HepG2 (cell line): Measurements from ENCODE around the gene SAMD4B. TPM values are rescaled to one million over a fixed set of nuclear protein-coding genes. Genes with fewer than 3 reads are reported as not detected.

Experiments
- DR1 ChIP-seq: sonication (generic); formaldehyde crosslinking; IDR thresholded peaks from 2 replicates; pipeline ENCODE4 v1.8.0; 2021; ENCODE audit warnings: mild to moderate bottlenecking, missing genetic modification reagents, inconsistent platforms
- JUND ChIP-seq: sonication (generic); formaldehyde crosslinking; IDR thresholded peaks from 2 replicates; pipeline ENCODE4 v1.8.0; 2022; ENCODE audit warnings: mild to moderate bottlenecking, missing genetic modification reagents
- MYPOP ChIP-seq: sonication (generic); formaldehyde crosslinking; IDR thresholded peaks from 2 replicates; pipeline ENCODE4 v1.8.1; 2023; ENCODE audit warnings: mild to moderate bottlenecking, moderate library complexity, missing genetic modification reagents
- NKX3-1 ChIP-seq: sonication (generic); formaldehyde crosslinking; IDR thresholded peaks from 2 replicates; pipeline ENCODE4 v1.5.0; 2020; ENCODE audit warnings: missing genetic modification reagents
- PRMT3 ChIP-seq: sonication (generic); formaldehyde crosslinking; IDR thresholded peaks from 2 replicates; pipeline ENCODE4 v1.8.1; 2022; ENCODE audit warnings: low read depth, mild to moderate bottlenecking, moderate library complexity, missing genetic modification reagents, borderline replicate concordance
- THRA ChIP-seq: sonication (generic); formaldehyde crosslinking; IDR thresholded peaks from 2 replicates; pipeline ENCODE4 v1.4.0; 2020; ENCODE audit warnings: missing genetic modification reagents, borderline replicate concordance
- ZNF772 ChIP-seq: sonication (generic); formaldehyde crosslinking; IDR thresholded peaks from 2 replicates; pipeline ENCODE4 v1.5.0; 2020; ENCODE audit warnings: mild to moderate bottlenecking, missing genetic modification reagents
- ZNF777 ChIP-seq: sonication (generic); formaldehyde crosslinking; IDR thresholded peaks from 2 replicates; pipeline ENCODE4 v1.4.0; 2020; ENCODE audit warnings: missing genetic modification reagents
- polyA plus RNA-seq, 8 experiments: library from polyadenylated mRNA; depleted of rRNA in 3 of 8; stranded (reverse) in 7 of 8; unstranded in 1 of 8; fragments of >200 nt; fragmentation: Illumina TruSeq in 4 of 8; extraction: Trizol in 4 of 8; gene quantifications; 2 replicates each; pipeline versions ENCODE4 v1.2.1 to v1.2.3, GENCODE V29; 2011 to 2016; ENCODE audit warnings: low read depth in 4 of 8, missing spikeins in 1 of 8, mixed read lengths in 1 of 8; ENCODE audit not compliant: insufficient read depth in 1 of 8
- total RNA-seq, 5 experiments: library from RNA; depleted of rRNA; stranded (reverse); fragments of >200 nt; fragmentation: Illumina TruSeq; extraction: Trizol; gene quantifications; 2 replicates each; pipeline ENCODE4 v1.2.3, GENCODE V29; 2016; ENCODE audit warnings: low read depth in 1 of 5
- TF ChIP-seq, protein P1 (sequence below): IDR thresholded peaks from 2 replicates; pipeline ENCODE4 v1.6.1; 2012; ENCODE audit warnings: low read length, improper control_type of control experiment
- TF ChIP-seq, protein P2 (sequence below): sonication (generic); formaldehyde crosslinking; IDR thresholded peaks from 2 replicates; pipeline ENCODE4 v1.5.0; 2020; ENCODE audit warnings: missing genetic modification reagents
- TF ChIP-seq, protein P3 (sequence below): sonication (generic); formaldehyde crosslinking; IDR thresholded peaks from 2 replicates; pipeline ENCODE4 v1.4.0; 2020; ENCODE audit warnings: low read depth, missing genetic modification reagents
- TF ChIP-seq, protein P4 (sequence below): sonication (generic); formaldehyde crosslinking; IDR thresholded peaks from 2 replicates; pipeline ENCODE4 v1.4.0; 2020; ENCODE audit warnings: mild to moderate bottlenecking, missing genetic modification reagents

The SAMD4B gene
- total and polyA plus RNA-seq, 2 of the 13 experiments (the other 11 are each of a cell fraction or from before 2014, with no cell fraction given) = 26.0 to 31.8 TPM

- TF ChIP-seq, protein P1, sequence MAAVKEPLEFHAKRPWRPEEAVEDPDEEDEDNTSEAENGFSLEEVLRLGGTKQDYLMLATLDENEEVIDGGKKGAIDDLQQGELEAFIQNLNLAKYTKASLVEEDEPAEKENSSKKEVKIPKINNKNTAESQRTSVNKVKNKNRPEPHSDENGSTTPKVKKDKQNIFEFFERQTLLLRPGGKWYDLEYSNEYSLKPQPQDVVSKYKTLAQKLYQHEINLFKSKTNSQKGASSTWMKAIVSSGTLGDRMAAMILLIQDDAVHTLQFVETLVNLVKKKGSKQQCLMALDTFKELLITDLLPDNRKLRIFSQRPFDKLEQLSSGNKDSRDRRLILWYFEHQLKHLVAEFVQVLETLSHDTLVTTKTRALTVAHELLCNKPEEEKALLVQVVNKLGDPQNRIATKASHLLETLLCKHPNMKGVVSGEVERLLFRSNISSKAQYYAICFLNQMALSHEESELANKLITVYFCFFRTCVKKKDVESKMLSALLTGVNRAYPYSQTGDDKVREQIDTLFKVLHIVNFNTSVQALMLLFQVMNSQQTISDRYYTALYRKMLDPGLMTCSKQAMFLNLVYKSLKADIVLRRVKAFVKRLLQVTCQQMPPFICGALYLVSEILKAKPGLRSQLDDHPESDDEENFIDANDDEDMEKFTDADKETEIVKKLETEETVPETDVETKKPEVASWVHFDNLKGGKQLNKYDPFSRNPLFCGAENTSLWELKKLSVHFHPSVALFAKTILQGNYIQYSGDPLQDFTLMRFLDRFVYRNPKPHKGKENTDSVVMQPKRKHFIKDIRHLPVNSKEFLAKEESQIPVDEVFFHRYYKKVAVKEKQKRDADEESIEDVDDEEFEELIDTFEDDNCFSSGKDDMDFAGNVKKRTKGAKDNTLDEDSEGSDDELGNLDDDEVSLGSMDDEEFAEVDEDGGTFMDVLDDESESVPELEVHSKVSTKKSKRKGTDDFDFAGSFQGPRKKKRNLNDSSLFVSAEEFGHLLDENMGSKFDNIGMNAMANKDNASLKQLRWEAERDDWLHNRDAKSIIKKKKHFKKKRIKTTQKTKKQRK = no peak
- TF ChIP-seq THRA (CRISPR knock-in tag) = 0 out of 2 replicates have a peak, but pooled peaks have one; percentile 29
- TF ChIP-seq MYPOP (CRISPR knock-in tag) = no peak
- TF ChIP-seq ZNF772 (CRISPR knock-in tag) = no peak
- TF ChIP-seq, protein P2, sequence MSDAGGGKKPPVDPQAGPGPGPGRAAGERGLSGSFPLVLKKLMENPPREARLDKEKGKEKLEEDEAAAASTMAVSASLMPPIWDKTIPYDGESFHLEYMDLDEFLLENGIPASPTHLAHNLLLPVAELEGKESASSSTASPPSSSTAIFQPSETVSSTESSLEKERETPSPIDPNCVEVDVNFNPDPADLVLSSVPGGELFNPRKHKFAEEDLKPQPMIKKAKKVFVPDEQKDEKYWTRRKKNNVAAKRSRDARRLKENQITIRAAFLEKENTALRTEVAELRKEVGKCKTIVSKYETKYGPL (CRISPR knock-in tag) = no peak
- TF ChIP-seq PRMT3 (CRISPR knock-in tag) = 0 out of 2 replicates have a peak, but pooled peaks have one; percentile 52
- TF ChIP-seq JUND (CRISPR knock-in tag) = no peak
- TF ChIP-seq NKX3-1 (CRISPR knock-in tag) = no peak
- no peak for TF ChIP-seq DR1 (CRISPR knock-in tag)
- TF ChIP-seq ZNF777 (CRISPR knock-in tag) = peak; percentile 43; the same call in 1 of the 2 replicates
- TF ChIP-seq, protein P3, sequence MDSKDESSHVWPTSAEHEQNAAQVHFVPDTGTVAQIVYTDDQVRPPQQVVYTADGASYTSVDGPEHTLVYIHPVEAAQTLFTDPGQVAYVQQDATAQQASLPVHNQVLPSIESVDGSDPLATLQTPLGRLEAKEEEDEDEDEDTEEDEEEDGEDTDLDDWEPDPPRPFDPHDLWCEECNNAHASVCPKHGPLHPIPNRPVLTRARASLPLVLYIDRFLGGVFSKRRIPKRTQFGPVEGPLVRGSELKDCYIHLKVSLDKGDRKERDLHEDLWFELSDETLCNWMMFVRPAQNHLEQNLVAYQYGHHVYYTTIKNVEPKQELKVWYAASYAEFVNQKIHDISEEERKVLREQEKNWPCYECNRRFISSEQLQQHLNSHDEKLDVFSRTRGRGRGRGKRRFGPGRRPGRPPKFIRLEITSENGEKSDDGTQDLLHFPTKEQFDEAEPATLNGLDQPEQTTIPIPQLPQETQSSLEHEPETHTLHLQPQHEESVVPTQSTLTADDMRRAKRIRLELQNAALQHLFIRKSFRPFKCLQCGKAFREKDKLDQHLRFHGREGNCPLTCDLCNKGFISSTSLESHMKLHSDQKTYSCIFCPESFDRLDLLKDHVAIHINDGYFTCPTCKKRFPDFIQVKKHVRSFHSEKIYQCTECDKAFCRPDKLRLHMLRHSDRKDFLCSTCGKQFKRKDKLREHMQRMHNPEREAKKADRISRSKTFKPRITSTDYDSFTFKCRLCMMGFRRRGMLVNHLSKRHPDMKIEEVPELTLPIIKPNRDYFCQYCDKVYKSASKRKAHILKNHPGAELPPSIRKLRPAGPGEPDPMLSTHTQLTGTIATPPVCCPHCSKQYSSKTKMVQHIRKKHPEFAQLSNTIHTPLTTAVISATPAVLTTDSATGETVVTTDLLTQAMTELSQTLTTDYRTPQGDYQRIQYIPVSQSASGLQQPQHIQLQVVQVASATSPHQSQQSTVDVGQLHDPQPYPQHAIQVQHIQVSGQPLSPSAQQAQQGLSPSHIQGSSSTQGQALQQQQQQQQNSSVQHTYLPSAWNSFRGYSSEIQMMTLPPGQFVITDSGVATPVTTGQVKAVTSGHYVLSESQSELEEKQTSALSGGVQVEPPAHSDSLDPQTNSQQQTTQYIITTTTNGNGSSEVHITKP (CRISPR knock-in tag) = no peak
- TF ChIP-seq, protein P4, sequence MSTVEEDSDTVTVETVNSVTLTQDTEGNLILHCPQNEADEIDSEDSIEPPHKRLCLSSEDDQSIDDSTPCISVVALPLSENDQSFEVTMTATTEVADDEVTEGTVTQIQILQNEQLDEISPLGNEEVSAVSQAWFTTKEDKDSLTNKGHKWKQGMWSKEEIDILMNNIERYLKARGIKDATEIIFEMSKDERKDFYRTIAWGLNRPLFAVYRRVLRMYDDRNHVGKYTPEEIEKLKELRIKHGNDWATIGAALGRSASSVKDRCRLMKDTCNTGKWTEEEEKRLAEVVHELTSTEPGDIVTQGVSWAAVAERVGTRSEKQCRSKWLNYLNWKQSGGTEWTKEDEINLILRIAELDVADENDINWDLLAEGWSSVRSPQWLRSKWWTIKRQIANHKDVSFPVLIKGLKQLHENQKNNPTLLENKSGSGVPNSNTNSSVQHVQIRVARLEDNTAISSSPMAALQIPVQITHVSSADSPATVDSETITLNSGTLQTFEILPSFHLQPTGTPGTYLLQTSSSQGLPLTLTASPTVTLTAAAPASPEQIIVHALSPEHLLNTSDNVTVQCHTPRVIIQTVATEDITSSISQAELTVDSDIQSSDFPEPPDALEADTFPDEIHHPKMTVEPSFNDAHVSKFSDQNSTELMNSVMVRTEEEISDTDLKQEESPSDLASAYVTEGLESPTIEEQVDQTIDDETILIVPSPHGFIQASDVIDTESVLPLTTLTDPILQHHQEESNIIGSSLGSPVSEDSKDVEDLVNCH (CRISPR knock-in tag) = no peak
These were observed 68.0 kb downstream of the SAMD4B start (continued) for GRCh38 chr19:39410017-39410830.
